AG04450 (cell line): ENCODE measurements around the gene DEUP1. TPM values are rescaled to one million over a fixed set of nuclear protein-coding genes. Genes with fewer than 3 reads are reported as not detected.

Source experiments
- CTCF ChIA-PET: fragments of 300-600, 350-600 bp; formaldehyde crosslinking; extraction: SDS; loops from one replicate; lab custom pipeline; 2022; ENCODE audit warnings: antibody characterized with exemption, inconsistent platforms; lab: Charles Lee
- POLR2A ChIA-PET: fragments of 350-600 bp; formaldehyde crosslinking; extraction: SDS; loops from one replicate; lab custom pipeline; 2021; ENCODE audit warnings: antibody characterized with exemption, inconsistent platforms; lab: Yijun Ruan, JAX
- DNase-seq: peaks from one replicate; pipeline ENCODE4 v3.0.0-alpha.2; 2011; ENCODE audit warnings: low read depth, low spot score
- H3K27ac ChIP-seq: one replicate; pipeline ENCODE4 v1.5.1; 2012; ENCODE audit warnings: low read depth, low read length, control low read depth
- H3K27me3 ChIP-seq: one replicate; pipeline ENCODE4 v1.6.0; 2012; ENCODE audit warnings: low read length; ENCODE audit not compliant: control insufficient read depth, insufficient read depth
- H3K4me3 ChIP-seq: 2 replicates; pipeline ENCODE4 v1.5.1; 2011; ENCODE audit warnings: mild to moderate bottlenecking, low read depth, low read length, control low read depth
- H3K9me3 ChIP-seq: 2 replicates; pipeline ENCODE4 v1.5.1; 2012; ENCODE audit warnings: low read length; ENCODE audit not compliant: control insufficient read depth, insufficient read depth
- CTCF ChIP-seq: IDR thresholded peaks from 2 replicates; pipeline ENCODE4 v1.5.1; 2011; ENCODE audit warnings: low read depth, low read length, control low read depth, inconsistent platforms
- polyA plus RNA-seq: library from polyadenylated mRNA; depleted of rRNA; stranded (reverse); fragments of >200 nt; gene quantifications from 2 replicates; pipeline ENCODE4 v1.2.3, GENCODE V29; 2011

The DEUP1 gene
- polyA plus RNA-seq, 1 experiment = not detected

GRCh38 chr11:93344855-93345333 is 14.4 kb downstream of the DEUP1 start:
- Histone ChIP-seq H3K27me3 (no peaks in the 10 kb centered on the region), H3K4me3 (no peak overlapping the region), H3K27ac (no peak overlapping the region), H3K9me3 (no peaks in the 10 kb centered on the region)
- CTCF ChIA-PET = no interaction called here
- POLR2A ChIA-PET = no interaction called here
- no peak for DNase-seq
- no peak for TF ChIP-seq CTCF

DNA sequence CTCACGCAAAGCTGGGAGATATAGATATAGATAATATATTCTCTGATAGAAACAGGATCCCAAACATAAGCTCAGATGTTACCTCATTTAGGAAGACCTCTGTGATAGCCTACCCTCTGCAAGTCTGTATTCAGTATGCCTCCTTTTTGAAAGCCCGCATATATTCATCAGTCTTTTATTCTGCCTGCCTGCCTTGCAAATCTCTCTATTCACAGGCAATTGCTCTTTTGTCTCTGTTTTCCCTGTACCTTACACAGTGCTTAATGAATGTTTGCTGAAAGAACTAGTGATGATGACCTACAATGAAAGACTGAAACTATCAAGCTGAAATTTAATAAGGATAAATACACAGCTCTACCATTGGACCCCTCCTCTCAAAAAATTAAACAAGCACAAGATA is 18.4 kb downstream of the DEUP1 start:
- H3K27me3 ChIP-seq = no peaks in the 10 kb centered on the region
- no peak overlapping the region for H3K4me3 ChIP-seq
- no peak for TF ChIP-seq CTCF
- no peak for DNase-seq
- POLR2A ChIA-PET = no interaction called here
- H3K27ac ChIP-seq = no peak overlapping the region
- no peaks in the 10 kb centered on the region for H3K9me3 ChIP-seq
- CTCF ChIA-PET = no interaction called here

- H3K27me3 ChIP-seq = no peaks in the 10 kb centered on the region
Observed at GRCh38 chr11:93350835-93351234, 20.3 kb downstream of the DEUP1 start.

GRCh38 chr11:93359396-93359795 is 28.9 kb downstream of the DEUP1 start:
- H3K27ac ChIP-seq = no peak overlapping the region
- POLR2A ChIA-PET = no interaction called here
- no peak for TF ChIP-seq CTCF
- CTCF ChIA-PET = no interaction called here
- no peak for DNase-seq
- H3K27me3 ChIP-seq = no peaks in the 10 kb centered on the region
- H3K9me3 ChIP-seq = no peaks in the 10 kb centered on the region
- no peak overlapping the region for H3K4me3 ChIP-seq

More at GRCh38 chr11:93350835-93351234, 20.3 kb downstream of the DEUP1 start:
- H3K9me3 ChIP-seq = no peaks in the 10 kb centered on the region
- ChIA-PET CTCF (no interaction called here), POLR2A (no interaction called here)
- no peak for DNase-seq
- H3K27ac ChIP-seq = no peak overlapping the region
- no peak for TF ChIP-seq CTCF
- H3K4me3 ChIP-seq = no peak overlapping the region

- ChIA-PET CTCF (interaction anchor here (0.7 kb wide), 1 partner anchor 136 kb away, joined by 3 read pairs; no protein-coding TSS in a partner anchor), POLR2A (no interaction called here)
- no peak for DNase-seq
Observed at GRCh38 chr11:93361435-93361834, 30.9 kb downstream of the DEUP1 start.

More at GRCh38 chr11:93361435-93361834, 30.9 kb downstream of the DEUP1 start:
- Histone ChIP-seq H3K27me3 (no peaks in the 10 kb centered on the region), H3K4me3 (no peak overlapping the region), H3K9me3 (no peaks in the 10 kb centered on the region), H3K27ac (no peak overlapping the region)
- TF ChIP-seq CTCF = no peak
